VCaP (cell line): ENCODE results near the gene CPSF2.

ENCODE experiments used
- H3K27ac ChIP-seq: fragments of 450-650 bp; 2 replicates; pipeline ENCODE4 v1.5.1; 2017
- CTCF ChIP-seq: fragments of 450-650 bp; conservative IDR thresholded peaks from 2 replicates; pipeline ENCODE4 v1.5.1; 2017; ENCODE audit warnings: mild to moderate bottlenecking, moderate library complexity

CPSF2 gene

DNA sequence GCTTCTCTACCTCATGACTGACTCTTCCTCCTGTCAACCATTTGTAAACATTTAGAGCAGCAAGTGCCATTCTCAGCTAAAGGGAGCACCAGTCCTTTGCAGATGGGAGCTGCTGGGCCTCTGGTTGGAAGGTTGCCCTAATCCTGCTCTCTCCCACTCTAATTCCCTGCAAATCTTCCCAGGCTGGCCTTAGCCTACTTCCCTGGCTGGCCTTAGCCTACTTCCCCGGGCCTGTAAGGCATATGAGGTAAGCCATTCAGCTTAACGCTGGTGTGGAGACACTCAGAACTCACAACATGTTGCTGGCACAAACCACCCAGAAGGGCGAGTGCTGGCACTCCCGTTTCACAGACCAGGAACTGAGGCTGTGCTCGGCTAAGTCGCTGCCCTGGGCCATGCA is 69.0 kb downstream of the CPSF2 start:
- no peak for TF ChIP-seq CTCF
- no peak overlapping the region for H3K27ac ChIP-seq

GRCh38 chr14:92198804-92199203 is 77.0 kb downstream of the CPSF2 start:
- no peak for TF ChIP-seq CTCF
- H3K27ac ChIP-seq = no peak overlapping the region

DNA sequence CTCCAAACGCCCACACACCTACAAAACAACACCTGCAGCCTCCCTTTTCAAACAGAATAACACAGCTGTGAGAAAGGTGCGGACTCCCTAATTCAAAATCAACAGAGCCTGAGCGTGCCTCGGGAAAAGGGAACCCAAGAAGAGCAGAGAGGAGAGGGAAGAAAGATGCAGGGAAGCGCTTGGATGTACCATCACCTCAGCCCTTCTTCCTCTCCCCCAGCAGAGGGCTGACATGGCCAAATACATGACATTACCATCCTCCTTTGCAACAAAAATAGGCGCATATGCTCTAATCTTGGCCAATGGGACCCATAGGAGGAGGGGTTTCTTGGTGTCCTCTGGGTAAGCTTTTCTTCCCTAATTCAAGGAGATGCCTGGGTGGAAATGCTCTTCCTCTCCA is 78.0 kb downstream of the CPSF2 start:
- H3K27ac ChIP-seq = no peak overlapping the region
- no peak for TF ChIP-seq CTCF

GRCh38 chr14:92203116-92203515 is 81.3 kb downstream of the CPSF2 start:
- TF ChIP-seq CTCF = no peak
- H3K27ac ChIP-seq = no peak overlapping the region

DNA sequence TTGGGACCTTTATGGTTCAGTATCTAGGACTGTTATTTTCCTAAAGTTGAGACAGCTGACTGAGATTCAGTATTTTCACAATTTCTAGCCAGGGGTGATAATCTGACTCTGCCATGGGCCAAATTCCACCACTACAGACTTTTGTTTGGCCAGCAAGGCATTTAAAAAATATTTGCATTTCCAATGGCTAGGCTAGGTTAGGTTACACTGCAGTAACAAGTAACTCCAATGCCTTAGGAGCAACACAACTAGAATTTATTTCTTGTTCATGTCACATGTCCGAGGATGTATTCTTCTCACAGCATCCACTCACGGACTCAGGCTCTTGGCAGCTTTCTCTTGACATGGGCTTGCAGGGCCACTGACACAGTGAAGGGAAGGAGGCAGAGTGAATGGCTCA is 83.0 kb downstream of the CPSF2 start:
- no peak for TF ChIP-seq CTCF
- no peak overlapping the region for H3K27ac ChIP-seq

DNA sequence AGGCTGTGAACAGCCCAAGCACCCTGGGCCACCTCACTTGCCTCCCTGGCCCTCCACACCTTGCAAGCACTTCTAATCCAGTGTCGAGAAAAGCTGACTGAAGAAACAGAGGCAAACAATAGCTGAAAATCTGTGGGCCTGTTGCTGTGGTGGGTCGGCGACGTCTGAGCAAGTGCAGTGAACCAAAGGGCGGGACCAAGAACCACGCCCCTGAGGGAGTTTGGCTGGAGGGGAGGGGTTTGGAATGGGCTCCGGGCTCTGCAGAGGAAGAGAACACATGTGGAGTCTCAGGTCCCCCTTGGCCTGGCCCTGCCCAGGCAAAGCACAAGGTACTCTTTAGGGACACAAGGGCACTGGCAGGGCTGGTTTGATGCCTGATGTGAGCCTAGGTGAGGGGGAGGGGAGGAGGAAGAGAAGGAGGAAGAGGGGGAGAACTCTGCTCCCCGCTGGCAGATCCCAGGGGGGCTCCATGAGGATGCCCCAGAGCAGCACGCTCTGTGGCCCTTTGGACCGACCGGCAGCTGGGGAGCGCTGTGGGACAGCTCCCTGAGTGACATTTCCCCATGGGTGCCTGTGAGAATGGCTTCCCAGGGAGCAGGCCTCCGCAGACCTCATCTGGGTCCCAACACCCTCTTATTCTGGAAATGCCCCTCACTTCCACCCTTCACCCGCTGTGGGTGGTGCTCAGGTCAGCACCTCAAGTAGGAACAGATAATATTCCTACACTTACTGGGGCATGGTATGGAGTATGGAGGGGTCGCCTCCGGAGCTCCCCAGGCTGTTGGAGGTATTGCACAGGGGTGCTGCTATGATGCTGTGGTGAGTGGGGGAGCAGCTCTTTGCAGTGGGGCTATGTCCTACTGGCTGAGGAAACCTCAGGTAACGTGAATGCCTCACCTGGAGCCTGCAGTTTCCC is 85.5 kb downstream of the CPSF2 start:
- TF ChIP-seq CTCF = no peak
- H3K27ac ChIP-seq = no peak overlapping the region

DNA sequence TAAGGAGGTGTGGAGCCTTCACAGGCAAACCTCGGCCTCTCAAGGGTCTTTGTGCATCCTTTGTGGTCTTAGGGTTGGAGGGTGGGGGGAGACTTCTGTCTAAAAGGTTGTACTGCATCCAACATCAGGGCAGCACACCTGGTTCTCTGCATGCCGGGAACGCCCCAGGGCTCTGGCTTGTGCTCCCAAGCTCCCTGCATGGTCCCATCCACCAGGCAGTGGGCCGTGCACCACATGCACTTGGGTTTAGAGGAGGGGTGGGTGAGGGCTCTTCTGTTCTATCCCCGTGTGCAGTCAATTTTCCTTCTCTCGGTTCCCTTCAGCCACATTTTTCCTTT is 86.1 kb downstream of the CPSF2 start:
- no peak overlapping the region for H3K27ac ChIP-seq

More for the DNA sequence above, 86.1 kb downstream of the CPSF2 start:
- no peak for TF ChIP-seq CTCF
